ENCODE data around the gene ATP8A2. TPM values are rescaled to one million over a fixed set of nuclear protein-coding genes. Genes with fewer than 3 reads are reported as not detected.

The ATP8A2 gene
- total RNA-seq, 1 experiment from 2014 or later = not detected

GRCh38 chr13:25753976-25754375, 382.2 kb downstream of the ATP8A2 start:
- DNase-seq (ENCODE audit: low read depth, low spot score) (no peak), ATAC-seq (no peak)
- CTCF ChIA-PET = no interaction called here
- TF ChIP-seq TCF7L2 (IDR thresholded peaks at IDR 0.05; ENCODE audit: low read depth, low read length) (no peak), REST (IDR thresholded peaks at IDR 0.05; ENCODE audit: insufficient read depth in 1 of 2, low read depth in 2 of 2, low read length in 1 of 2) (no peak), CTCF (IDR thresholded peaks at IDR 0.05) (no peak), SIN3A (IDR thresholded peaks at IDR 0.05; ENCODE audit: borderline replicate concordance, insufficient read depth, low read depth, low read length) (no peak), POLR2AphosphoS5 (IDR thresholded peaks at IDR 0.05; ENCODE audit: low read depth, low read length) (no peak)
- in situ Hi-C loops (cut with HindIII; ENCODE audit: low pct_unique_long_range_greater_than_20kb, low sequenced_read_pairs) (no loop called here), intact Hi-C loops (cut with micrococcal nuclease; ENCODE audit: unreplicated experiment) (loop anchor here (10.0 kb wide), 1 partner anchor 311 kb away; no protein-coding TSS in a partner anchor)
- BruUV-seq (replicated peaks) = no TSS peak
- H3K27ac ChIP-seq (ENCODE audit: low read length) = no peak overlapping the region
- POLR2A ChIA-PET = no interaction called here
- H3K9me3 ChIP-seq (ENCODE audit: control insufficient read depth, insufficient read depth, low read depth, low read length) = no peaks in the 10 kb centered on the region
- no peaks in the 10 kb centered on the region for H3K27me3 ChIP-seq (ENCODE audit: control insufficient read depth, insufficient read depth, low read length)
- no peaks in the 10 kb centered on the region for H3K4me1 ChIP-seq (ENCODE audit: control insufficient read depth, insufficient read depth, low read length)
- no peak overlapping the region for H3K4me3 ChIP-seq (ENCODE audit: low read depth in 2 of 2, low read length in 2 of 2)
- H3K36me3 ChIP-seq (ENCODE audit: control insufficient read depth, insufficient read depth, low read length) = no peaks in the 10 kb centered on the region

- DNase-seq (ENCODE audit: low read depth, low spot score) = no peak
- Histone ChIP-seq H3K27ac (ENCODE audit: low read length) (no peak overlapping the region), H3K27me3 (ENCODE audit: control insufficient read depth, insufficient read depth, low read length) (no peaks in the 10 kb centered on the region), H3K4me3 (ENCODE audit: low read depth in 2 of 2, low read length in 2 of 2) (no peak overlapping the region), H3K9me3 (ENCODE audit: control insufficient read depth, insufficient read depth, low read depth, low read length) (no peaks in the 10 kb centered on the region), H3K4me1 (ENCODE audit: control insufficient read depth, insufficient read depth, low read length) (no peaks in the 10 kb centered on the region), H3K36me3 (ENCODE audit: control insufficient read depth, insufficient read depth, low read length) (no peaks in the 10 kb centered on the region)
- no peak for ATAC-seq
- no TSS peak for BruUV-seq (replicated peaks)
- in situ Hi-C loops (cut with HindIII; ENCODE audit: low pct_unique_long_range_greater_than_20kb, low sequenced_read_pairs) (no loop called here), intact Hi-C loops (cut with micrococcal nuclease; ENCODE audit: unreplicated experiment) (loop anchor here (10.0 kb wide), 1 partner anchor 309 kb away; no protein-coding TSS in a partner anchor)
- TF ChIP-seq REST (IDR thresholded peaks at IDR 0.05; ENCODE audit: insufficient read depth in 1 of 2, low read depth in 2 of 2, low read length in 1 of 2) = no peak
- TF ChIP-seq SIN3A (IDR thresholded peaks at IDR 0.05; ENCODE audit: borderline replicate concordance, insufficient read depth, low read depth, low read length) = no peak
- no peak for TF ChIP-seq TCF7L2 (IDR thresholded peaks at IDR 0.05; ENCODE audit: low read depth, low read length)
- no peak for TF ChIP-seq CTCF (IDR thresholded peaks at IDR 0.05)
- CTCF ChIA-PET = no interaction called here
- POLR2A ChIA-PET = interaction anchor here (0.7 kb wide), 1 partner anchor 23 kb away, joined by 5 read pairs; no protein-coding TSS in a partner anchor
Measured at GRCh38 chr13:25756251-25756650, 384.5 kb downstream of the ATP8A2 start.

Measured in Panc1 (cell line).